ENCODE measurements around the gene RXFP1.

RXFP1 gene

GRCh38 chr4:158521484-158522088 is at the start of gene RXFP1:
TSS of gene RXFP1 (plus strand) at chr4:158521882. CDS start at chr4:158521977, 95 bp downstream.
- H3K4me3 ChIP-seq (ENCODE audit: low read length), result no peak within 1 kb of the TSS
- no peak within 1 kb of the TSS for H3K9ac ChIP-seq (ENCODE audit: low read depth, low read length)
- H3K9me3 ChIP-seq (ENCODE audit: insufficient read depth, low read depth, low read length), result no peaks in the 10 kb centered on the region
- no peak within 1 kb of the TSS for H3K27ac ChIP-seq (ENCODE audit: low read length)
- H3K4me1 ChIP-seq (ENCODE audit: insufficient read depth, low read length), result no peaks in the 10 kb centered on the region
- no peaks in the 10 kb centered on the region for H3K36me3 ChIP-seq (ENCODE audit: insufficient read depth, low read depth, low read length)
- H3K27me3 ChIP-seq (ENCODE audit: insufficient read depth, low read length), result no peaks in the 10 kb centered on the region

DNA sequence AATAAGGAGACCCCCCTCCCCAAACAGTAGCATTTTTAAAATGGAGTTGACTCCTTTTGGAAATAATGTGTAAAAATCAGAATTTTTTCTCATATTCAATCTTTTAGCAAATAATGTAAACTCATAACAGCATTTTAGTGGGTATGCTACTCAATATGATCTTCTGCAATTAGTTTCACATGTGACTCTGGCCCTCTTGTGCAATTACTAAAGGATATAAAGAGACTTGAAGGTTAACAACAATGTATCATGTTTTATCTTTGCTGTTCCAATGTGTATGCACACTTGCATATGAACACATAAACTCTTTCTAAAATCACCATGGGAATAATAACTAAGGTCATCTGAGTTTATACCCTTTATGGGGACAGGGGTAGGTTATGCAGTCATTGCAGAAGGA is 39.9 kb upstream of the RXFP1 start:
- H3K36me3 ChIP-seq (ENCODE audit: insufficient read depth, low read depth, low read length), result no peaks in the 10 kb centered on the region
- H3K9me3 ChIP-seq (ENCODE audit: insufficient read depth, low read depth, low read length), result no peaks in the 10 kb centered on the region
- no peak overlapping the region for H3K4me3 ChIP-seq (ENCODE audit: low read length)
- H3K4me1 ChIP-seq (ENCODE audit: insufficient read depth, low read length), result no peaks in the 10 kb centered on the region
- H3K27me3 ChIP-seq (ENCODE audit: insufficient read depth, low read length), result no peaks in the 10 kb centered on the region
- no peak overlapping the region; the same call in 1 of the 2 replicates for H3K9ac ChIP-seq (ENCODE audit: low read depth, low read length)
- H3K27ac ChIP-seq (ENCODE audit: low read length), result no peak overlapping the region

DNA sequence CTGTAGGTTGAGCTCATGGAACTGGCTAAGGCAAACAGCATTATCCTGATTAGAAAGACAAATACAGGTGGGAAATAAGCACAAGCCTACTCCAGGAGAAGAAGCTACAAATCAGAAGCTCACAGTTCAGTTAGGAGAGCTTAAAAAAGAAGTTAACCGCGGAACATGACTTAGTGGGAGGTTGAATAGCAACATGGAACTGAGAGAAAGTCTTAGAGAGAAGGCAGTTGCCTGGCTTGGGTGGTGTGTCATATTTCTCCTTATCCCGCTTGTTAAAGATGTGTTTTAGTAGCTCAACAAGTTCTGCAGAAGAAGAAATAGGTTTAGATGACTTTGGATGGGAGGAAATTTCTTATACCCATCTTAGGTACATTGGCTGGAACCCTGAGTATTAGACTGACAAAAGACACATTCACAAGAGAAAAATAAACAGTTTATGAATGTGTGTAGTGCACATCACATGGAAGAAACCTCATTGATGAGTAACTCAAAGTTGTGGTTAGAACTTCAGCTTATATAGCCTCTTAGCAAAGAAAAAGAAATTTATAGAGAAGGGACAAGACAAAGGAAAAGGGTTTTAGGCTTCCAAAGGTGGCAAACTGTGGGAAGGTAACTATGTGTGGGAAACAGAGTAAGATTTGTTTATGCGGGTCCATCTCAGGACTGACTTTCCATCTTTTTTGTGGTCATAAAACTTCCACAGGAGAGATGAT is 37.4 kb upstream of the RXFP1 start:
- Histone ChIP-seq H3K9me3 (ENCODE audit: insufficient read depth, low read depth, low read length) (no peaks in the 10 kb centered on the region), H3K4me1 (ENCODE audit: insufficient read depth, low read length) (no peaks in the 10 kb centered on the region), H3K36me3 (ENCODE audit: insufficient read depth, low read depth, low read length) (no peaks in the 10 kb centered on the region), H3K27me3 (ENCODE audit: insufficient read depth, low read length) (no peaks in the 10 kb centered on the region), H3K27ac (ENCODE audit: low read length) (no peak overlapping the region), H3K4me3 (ENCODE audit: low read length) (no peak overlapping the region), H3K9ac (ENCODE audit: low read depth, low read length) (no peak overlapping the region)

DNA sequence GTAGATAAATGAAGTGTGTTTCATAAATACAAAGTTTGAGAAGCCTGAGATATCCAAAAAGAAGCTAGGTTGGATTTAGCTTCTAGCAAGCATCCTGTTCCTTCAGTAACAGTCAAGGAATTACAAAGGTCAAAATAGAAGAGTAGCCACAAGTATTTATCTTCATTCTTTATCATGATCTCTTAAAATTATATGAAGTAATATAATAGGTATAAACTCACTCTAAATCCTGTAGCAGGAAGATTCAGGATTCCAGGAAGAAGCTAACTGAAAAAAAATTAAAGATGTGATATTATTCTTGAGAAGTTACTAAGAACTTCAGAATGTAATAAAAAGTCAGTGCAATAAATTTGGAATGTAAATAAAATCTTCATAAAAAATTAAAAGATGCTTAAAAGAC is 31.1 kb upstream of the RXFP1 start:
- no peak overlapping the region for H3K9ac ChIP-seq (ENCODE audit: low read depth, low read length)
- H3K27me3 ChIP-seq (ENCODE audit: insufficient read depth, low read length), result no peaks in the 10 kb centered on the region
- no peak overlapping the region for H3K4me3 ChIP-seq (ENCODE audit: low read length)
- no peak overlapping the region for H3K27ac ChIP-seq (ENCODE audit: low read length)
- H3K36me3 ChIP-seq (ENCODE audit: insufficient read depth, low read depth, low read length), result no peaks in the 10 kb centered on the region
- H3K4me1 ChIP-seq (ENCODE audit: insufficient read depth, low read length), result no peaks in the 10 kb centered on the region
- no peaks in the 10 kb centered on the region; the same call in 1 of the 2 replicates for H3K9me3 ChIP-seq (ENCODE audit: insufficient read depth, low read depth, low read length)

DNA sequence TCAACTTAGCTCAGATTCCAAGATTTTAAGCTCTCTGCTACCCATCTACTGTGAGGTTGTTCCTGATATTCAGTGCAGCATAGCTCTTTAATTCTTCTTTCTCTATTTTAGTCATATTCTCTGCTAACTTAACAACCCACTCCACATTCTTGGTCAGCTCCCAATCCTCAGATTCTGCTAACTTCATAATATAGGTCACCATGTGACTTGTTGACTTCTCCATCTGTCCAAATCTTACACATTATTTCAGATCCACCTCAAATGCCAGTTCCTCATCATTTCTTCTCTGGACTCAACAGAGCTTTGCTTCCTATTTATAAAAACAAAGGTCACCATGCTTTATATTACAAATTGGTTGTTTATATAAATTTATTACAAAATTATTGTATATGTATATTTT is 29.3 kb upstream of the RXFP1 start:
- no peaks in the 10 kb centered on the region for H3K36me3 ChIP-seq (ENCODE audit: insufficient read depth, low read depth, low read length)
- no peak overlapping the region for H3K27ac ChIP-seq (ENCODE audit: low read length)
- no peaks in the 10 kb centered on the region for H3K27me3 ChIP-seq (ENCODE audit: insufficient read depth, low read length)
- no peak overlapping the region for H3K4me3 ChIP-seq (ENCODE audit: low read length)
- H3K4me1 ChIP-seq (ENCODE audit: insufficient read depth, low read length), result no peaks in the 10 kb centered on the region
- H3K9me3 ChIP-seq (ENCODE audit: insufficient read depth, low read depth, low read length), result no peaks in the 10 kb centered on the region; the same call in 1 of the 2 replicates
- no peak overlapping the region for H3K9ac ChIP-seq (ENCODE audit: low read depth, low read length)

DNA sequence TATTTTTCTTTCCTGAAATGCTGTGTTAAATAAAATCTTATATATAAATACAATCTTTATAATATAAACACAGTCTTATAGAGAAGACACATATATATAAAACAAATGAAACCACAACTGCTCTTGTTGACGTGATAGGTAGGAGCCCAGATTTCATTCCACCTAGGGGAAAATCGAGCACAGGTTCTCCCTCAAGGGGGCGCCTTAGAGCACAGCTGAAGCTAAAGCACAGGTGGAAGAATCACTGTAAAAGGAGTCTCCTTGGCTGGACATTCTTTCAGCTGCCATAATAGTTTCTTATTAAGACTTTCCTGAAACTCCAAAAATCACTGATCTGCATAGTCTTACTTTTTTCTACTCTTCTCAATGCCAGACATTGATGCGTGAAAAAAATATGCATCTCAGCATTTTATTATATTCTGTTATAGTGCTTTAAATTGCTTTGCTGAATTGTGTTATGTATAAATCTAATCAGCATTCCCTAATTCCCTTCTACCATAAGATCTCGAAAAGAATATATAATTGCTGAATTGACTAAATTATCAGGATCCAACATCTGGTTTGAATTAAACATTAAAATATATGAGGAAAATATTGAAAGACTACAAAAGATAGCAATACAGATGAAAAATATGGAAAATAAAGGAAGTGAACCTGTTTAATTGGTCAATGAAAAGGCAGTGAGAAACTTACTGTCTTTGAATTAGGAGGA is 25.5 kb upstream of the RXFP1 start:
- Histone ChIP-seq H3K9me3 (ENCODE audit: insufficient read depth, low read depth, low read length) (no peaks in the 10 kb centered on the region), H3K9ac (ENCODE audit: low read depth, low read length) (no peak overlapping the region), H3K36me3 (ENCODE audit: insufficient read depth, low read depth, low read length) (no peaks in the 10 kb centered on the region), H3K4me3 (ENCODE audit: low read length) (no peak overlapping the region), H3K27me3 (ENCODE audit: insufficient read depth, low read length) (no peaks in the 10 kb centered on the region), H3K27ac (ENCODE audit: low read length) (no peak overlapping the region), H3K4me1 (ENCODE audit: insufficient read depth, low read length) (no peaks in the 10 kb centered on the region)

GRCh38 chr4:158500054-158500453 is 21.6 kb upstream of the RXFP1 start:
- Histone ChIP-seq H3K27me3 (ENCODE audit: insufficient read depth, low read length) (no peaks in the 10 kb centered on the region), H3K9ac (ENCODE audit: low read depth, low read length) (no peak overlapping the region), H3K36me3 (ENCODE audit: insufficient read depth, low read depth, low read length) (no peaks in the 10 kb centered on the region), H3K9me3 (ENCODE audit: insufficient read depth, low read depth, low read length) (no peaks in the 10 kb centered on the region), H3K4me3 (ENCODE audit: low read length) (no peak overlapping the region), H3K4me1 (ENCODE audit: insufficient read depth, low read length) (no peaks in the 10 kb centered on the region), H3K27ac (ENCODE audit: low read length) (no peak overlapping the region)

DNA sequence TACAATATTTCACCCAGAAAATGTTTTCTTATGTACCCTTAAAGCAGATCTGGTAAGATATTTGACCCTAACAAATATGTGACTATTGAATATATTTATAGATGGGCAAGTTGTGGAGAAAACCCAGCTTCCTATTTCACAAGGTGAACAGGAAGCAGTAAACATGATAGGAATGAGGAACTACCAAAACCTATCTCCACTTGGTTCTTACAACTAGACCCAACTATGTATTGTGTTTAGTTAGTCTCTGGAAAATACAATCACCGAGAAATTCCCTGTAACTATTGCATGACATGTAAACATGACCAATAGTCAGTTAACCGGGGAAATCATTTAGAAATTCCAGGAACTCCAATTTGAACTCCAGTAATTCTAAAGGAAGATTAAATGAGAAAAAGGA is 8.4 kb upstream of the RXFP1 start:
- no peaks in the 10 kb centered on the region for H3K36me3 ChIP-seq (ENCODE audit: insufficient read depth, low read depth, low read length)

GRCh38 chr4:158519226-158519625 is 2.5 kb upstream of the RXFP1 start:
- H3K9ac ChIP-seq (ENCODE audit: low read depth, low read length), result no peak overlapping the region
- no peaks in the 10 kb centered on the region for H3K9me3 ChIP-seq (ENCODE audit: insufficient read depth, low read depth, low read length)
- no peak overlapping the region for H3K4me3 ChIP-seq (ENCODE audit: low read length)
- no peaks in the 10 kb centered on the region for H3K4me1 ChIP-seq (ENCODE audit: insufficient read depth, low read length)
- no peak overlapping the region for H3K27ac ChIP-seq (ENCODE audit: low read length)
- no peaks in the 10 kb centered on the region for H3K36me3 ChIP-seq (ENCODE audit: insufficient read depth, low read depth, low read length)
- H3K27me3 ChIP-seq (ENCODE audit: insufficient read depth, low read length), result no peaks in the 10 kb centered on the region

More for the DNA sequence above, 8.4 kb upstream of the RXFP1 start:
- H3K9me3 ChIP-seq (ENCODE audit: insufficient read depth, low read depth, low read length), result no peaks in the 10 kb centered on the region
- H3K27me3 ChIP-seq (ENCODE audit: insufficient read depth, low read length), result no peaks in the 10 kb centered on the region
- H3K27ac ChIP-seq (ENCODE audit: low read length), result no peak overlapping the region
- H3K4me3 ChIP-seq (ENCODE audit: low read length), result no peak overlapping the region
- H3K9ac ChIP-seq (ENCODE audit: low read depth, low read length), result no peak overlapping the region
- no peaks in the 10 kb centered on the region for H3K4me1 ChIP-seq (ENCODE audit: insufficient read depth, low read length)

- H3K4me3 ChIP-seq (ENCODE audit: low read length), result no peak overlapping the region
- no peaks in the 10 kb centered on the region for H3K9me3 ChIP-seq (ENCODE audit: insufficient read depth, low read depth, low read length)
- H3K4me1 ChIP-seq (ENCODE audit: insufficient read depth, low read length), result no peaks in the 10 kb centered on the region; the same call in 1 of the 2 replicates
- no peak overlapping the region for H3K27ac ChIP-seq (ENCODE audit: low read length)
- H3K9ac ChIP-seq (ENCODE audit: low read depth, low read length), result no peak overlapping the region
- H3K36me3 ChIP-seq (ENCODE audit: insufficient read depth, low read depth, low read length), result no peaks in the 10 kb centered on the region
- H3K27me3 ChIP-seq (ENCODE audit: insufficient read depth, low read length), result no peaks in the 10 kb centered on the region
Measured at GRCh38 chr4:158523990-158524535, 2.4 kb downstream of the RXFP1 start.

DNA sequence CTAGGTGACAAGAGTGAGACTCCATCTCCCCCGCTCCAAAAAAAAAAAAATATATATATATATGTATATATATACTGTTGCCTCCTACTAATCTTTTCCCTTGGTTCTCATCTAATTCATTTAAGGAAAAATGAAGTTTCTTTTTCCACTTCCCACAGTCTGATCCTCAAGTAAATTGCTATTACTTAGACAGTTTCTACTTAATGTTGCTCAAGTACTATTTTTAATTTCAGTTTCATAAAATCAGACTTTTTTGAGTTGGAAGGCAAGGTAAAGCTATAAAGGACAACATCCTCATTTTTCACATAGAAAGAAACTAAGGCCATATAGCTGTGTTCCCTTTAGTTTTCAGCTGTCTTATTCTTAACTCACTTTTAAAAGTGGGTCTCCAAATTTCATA is 5.8 kb downstream of the RXFP1 start:
- peaks cover 6% of the 10 kb centered on the region; the same call in 1 of the 2 replicates for H3K4me1 ChIP-seq (ENCODE audit: insufficient read depth, low read length)
- no peaks in the 10 kb centered on the region for H3K27me3 ChIP-seq (ENCODE audit: insufficient read depth, low read length)
- H3K27ac ChIP-seq (ENCODE audit: low read length), result no peak overlapping the region
- no peak overlapping the region for H3K4me3 ChIP-seq (ENCODE audit: low read length)
- no peak overlapping the region for H3K9ac ChIP-seq (ENCODE audit: low read depth, low read length)
- no peaks in the 10 kb centered on the region for H3K36me3 ChIP-seq (ENCODE audit: insufficient read depth, low read depth, low read length)
- no peaks in the 10 kb centered on the region for H3K9me3 ChIP-seq (ENCODE audit: insufficient read depth, low read depth, low read length)
